C1 segment of cervical spinal cord (tissue), 14 donors: ENCODE data around the gene PPP2R2D.
"Not testable (repeated sequence)": the region's sequence is repeated elsewhere in the genome, so short reads cannot be mapped to it uniquely, and the experiment has no call there.

Source experiments
- DNase-seq, 14 donors: peaks; one replicate each; lab custom pipeline; 2025; lab: John Stamatoyannopoulos, UW

PPP2R2D gene

DNA sequence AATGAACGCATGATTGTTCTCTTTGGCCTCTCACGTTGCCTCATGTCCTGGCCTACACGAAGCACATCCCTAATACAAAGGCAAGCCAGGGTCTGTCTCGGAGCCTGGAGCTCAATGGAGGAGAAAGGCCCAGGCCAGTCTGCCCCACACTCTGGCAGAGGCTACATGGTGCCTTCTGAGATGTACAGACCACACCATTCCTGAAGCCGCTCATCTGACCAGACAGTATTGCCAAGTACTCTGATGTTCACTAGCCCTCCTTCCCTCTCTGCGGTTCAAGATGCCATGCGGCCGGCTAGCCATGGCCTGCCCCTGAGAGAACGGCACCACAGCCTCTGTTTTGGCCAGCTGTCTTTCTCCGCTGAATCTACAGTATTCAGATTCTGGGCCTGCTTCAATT, 75.0 kb downstream of the PPP2R2D start:
- no peak for DNase-seq

DNA sequence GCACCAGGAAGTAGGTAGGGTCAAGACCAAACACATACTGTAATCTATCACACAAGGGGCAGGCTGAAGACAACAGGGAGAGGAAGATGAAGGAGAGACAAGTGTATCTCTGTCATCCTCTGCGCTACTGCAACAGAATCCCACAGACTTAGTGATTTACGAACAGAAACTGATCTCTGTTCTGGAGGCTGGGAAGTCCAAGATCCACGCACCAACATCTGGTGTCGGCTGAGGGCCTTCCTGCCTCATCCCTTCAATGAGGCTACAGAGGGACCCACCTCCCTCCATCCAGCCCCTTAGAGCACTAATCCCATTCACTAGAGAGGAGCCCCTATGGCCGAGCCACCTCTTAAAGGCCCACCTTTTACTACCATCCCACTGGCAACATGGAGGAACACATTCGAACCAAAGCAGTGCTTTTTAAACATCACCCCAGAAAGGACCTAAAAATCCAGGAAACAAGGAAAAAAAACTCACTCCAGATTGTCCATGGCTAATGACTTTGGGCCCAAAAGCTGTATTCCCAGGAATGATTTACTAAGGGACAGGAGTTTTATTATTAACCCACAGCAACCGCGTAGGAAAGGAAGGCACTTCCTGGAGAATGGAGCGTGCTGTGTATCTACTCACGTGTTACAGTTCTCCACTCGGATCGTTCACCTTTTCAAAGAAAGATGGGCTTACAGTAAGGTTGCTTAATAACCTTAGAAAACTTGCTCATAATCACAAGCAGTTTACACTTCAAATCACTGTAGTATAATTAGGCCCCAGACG, 76.7 kb downstream of the PPP2R2D start:
- DNase-seq = no peak

DNA sequence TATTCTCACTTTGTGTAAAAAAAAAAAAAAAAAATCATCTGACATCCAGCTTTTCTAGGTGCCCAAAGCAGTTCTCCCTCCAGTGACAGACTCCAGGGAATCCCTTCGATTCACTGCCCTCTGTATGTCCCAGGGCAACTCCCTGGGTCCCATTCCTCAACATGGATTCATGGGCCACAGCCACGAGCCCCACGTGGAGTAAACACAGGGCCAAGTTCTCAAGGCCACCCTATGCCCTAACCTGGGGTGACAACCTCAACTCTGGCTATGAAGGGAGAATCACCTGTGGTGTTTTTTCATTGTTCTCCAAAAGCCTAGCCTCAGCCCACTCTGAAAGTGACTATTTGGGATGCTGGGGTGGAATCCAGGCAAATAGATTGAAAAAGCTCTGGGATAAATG, 77.6 kb downstream of the PPP2R2D start:
- DNase-seq = no peak

- DNase-seq = no peak
These were observed 78.0 kb downstream of the PPP2R2D start for GRCh38 chr10:131978851-131979250.

GRCh38 chr10:131979336-131979735, 78.5 kb downstream of the PPP2R2D start:
- no peak for DNase-seq

DNA sequence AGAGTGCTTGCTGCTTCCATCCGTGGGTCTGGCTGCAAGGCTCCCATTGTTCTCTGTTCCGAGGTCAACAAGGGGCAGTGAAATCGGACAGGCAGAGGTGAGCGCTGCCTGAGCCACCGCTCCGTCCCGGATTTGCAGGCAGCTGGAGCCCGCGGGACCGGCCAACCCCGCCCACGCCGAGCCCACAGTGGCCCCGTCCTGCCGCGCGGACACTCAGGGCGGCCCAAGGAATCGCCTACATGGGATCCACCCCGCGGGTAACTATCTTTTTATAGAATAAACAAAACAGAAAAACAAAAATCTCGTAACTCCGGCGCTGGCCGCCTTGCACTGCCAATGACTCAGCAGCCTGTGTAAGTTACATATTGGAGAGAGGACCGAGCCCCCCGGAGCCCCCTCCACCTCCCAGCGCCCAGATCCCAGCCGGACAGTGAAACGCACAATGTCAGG, 79.0 kb downstream of the PPP2R2D start:
- peak in 1 of 14 donors; percentile 18 for DNase-seq

- no peak for DNase-seq
These were observed 79.5 kb downstream of the PPP2R2D start for GRCh38 chr10:131980321-131980720.

DNA sequence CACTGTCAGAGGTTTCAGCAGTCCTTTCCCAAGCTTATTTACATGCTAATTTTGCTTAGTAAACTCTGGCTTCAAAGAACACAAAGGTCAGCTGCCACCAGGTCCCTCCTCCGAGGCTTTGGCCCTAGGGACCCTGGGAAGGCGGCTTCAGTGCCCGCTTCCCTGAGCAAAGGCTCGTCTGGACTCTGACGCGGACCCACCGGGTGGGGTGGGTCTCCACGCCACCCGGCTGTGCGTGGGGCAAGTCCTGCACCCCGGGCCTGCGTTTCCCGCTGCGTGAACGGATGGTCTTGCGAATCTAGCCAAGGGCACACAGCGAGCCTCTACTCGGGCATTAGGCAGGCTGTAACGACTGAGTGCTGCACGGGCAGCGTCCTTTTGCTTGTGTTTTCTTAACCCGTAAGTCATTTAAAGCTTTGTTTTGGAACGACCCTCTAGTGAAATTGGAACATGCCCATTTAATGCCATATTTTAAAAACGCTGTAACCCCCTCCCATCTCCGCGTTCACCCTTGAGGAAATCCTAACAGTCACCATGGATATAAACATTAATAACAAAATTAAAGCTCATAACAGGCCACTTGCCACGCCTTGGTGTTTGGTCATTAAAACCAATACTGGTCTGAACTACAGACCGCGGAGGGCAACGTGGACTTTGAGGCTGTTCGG, 80.1 kb downstream of the PPP2R2D start:
- DNase-seq = peak in 2 of 14 donors; percentile 15 to 42

GRCh38 chr10:131981429-131982184, 80.8 kb downstream of the PPP2R2D start, which contains the start of gene BNIP3:
BNIP3 (minus strand) TSS chr10:131981923; CDS start chr10:131981806, 117 bp downstream.
- peak; percentile 37 to 92 (median 86) for DNase-seq

GRCh38 chr10:131982185-131982756, 81.5 kb downstream of the PPP2R2D start:
- DNase-seq = no peak

DNA sequence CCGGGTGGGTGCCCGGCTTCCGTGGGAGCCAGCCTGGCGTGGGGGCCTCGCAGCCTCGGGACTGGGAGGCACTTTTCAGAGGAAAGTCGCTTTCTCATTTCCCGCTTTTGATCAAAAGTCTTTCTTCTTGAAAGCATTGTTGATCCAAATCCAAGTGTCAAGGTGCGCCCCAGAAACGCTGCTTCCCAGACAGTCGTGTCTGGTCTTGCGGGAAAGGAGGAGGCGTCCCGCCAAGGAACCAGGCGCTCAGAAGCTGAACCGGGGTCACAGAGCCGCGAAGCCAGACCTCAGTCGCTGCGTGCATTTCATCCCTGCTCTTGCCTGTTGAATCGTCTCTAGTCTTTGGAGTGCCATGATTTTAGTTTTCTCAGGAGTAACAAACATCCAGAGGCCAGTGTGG, 82.0 kb downstream of the PPP2R2D start:
- DNase-seq = no peak

DNA sequence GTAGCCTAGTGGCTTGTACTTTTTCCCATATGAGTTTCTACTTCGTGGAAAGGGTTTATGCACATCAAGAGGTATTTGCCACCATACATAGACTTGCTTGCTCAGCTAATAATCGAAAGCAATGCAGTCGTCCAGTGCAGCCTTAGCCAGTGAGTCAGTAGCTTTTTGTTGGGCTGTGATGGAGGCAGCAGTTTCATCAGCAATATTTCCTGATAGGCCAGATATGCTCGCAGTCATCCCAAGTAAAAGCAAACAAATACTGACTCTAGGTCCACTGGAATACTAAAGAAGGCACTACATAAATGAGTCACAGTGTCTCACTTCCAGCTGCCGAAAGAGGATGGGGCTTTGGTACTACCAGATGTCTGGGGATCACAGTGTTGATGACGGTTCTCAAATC, 83.0 kb downstream of the PPP2R2D start:
- no peak for DNase-seq

DNA sequence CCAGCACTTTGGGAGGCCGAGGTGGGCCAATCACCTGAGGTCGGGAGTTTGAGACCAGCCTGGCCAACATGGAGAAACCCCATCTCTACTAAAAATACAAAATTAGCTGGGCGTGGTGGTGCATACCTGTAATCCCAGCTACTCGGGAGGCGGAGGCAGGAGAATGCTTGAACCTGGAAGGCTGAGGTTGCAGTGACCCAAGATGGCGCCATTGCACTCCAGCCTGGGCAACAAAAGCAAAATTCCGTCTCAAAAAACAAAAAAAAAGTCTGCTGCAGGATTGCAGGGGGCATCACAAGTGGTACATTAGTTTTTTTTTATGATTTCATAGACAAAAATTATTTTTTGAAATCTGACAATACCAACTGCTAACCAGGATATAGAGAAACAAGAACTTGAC, 86.0 kb downstream of the PPP2R2D start:
- not testable (repeated sequence) for DNase-seq

- DNase-seq = not testable (repeated sequence)
These were observed 86.5 kb downstream of the PPP2R2D start for GRCh38 chr10:131987301-131987700.

DNA sequence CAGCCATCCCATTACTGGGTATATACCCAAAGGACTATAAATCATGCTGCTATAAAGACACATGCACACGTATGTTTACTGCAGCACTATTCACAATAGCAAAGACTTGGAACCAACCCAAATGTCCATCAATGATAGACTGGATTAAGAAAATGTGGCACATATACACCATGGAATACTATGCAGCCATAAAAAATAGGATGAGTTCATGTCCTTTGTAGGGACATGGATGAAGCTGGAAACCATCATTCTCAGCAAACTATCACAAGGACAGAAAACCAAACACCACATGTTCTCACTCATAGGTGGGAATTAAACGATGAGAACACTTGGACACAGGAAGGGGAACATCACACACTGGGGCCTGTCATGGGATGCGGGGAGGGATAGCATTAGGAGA, 87.0 kb downstream of the PPP2R2D start:
- not testable (repeated sequence) for DNase-seq

DNA sequence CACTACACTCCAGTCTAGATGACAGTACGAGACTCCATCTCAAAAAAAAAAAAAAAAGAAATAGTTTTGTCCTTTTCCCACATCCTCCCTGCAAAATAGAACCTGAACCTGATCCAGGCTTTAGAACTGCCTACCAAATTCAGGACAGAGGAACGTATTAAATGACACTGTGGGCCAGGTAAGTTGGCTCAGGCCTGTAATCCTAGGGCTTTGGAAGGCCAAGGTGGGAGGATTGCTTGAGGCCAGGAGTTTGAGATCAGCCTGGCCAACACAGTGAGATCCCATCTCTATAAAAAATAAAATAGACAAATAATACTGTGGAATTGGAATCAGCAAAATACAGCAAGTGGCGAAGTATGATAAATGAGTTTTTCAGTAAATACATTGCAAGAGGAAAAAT, 90.9 kb downstream of the PPP2R2D start:
- no peak for DNase-seq

DNA sequence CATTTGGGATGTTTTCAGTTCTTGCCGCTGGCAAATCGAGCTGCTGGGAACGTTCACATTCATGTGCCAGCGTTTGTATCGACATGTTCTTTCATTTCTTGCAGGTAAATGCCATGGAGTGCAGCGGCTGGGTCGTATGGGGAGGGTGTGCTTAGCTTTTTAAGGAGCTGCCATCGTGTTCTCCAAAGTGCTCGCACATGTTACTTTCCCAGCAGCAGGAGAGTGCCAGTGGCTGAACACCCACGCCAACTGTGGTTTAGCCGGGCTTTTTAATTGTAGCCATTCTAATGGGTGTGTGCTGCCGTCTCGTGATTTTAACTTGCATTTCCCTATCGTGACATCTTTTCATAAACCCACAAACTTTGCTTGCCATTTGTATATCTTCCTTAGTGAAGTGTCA, 92.5 kb downstream of the PPP2R2D start:
- no peak for DNase-seq

DNA sequence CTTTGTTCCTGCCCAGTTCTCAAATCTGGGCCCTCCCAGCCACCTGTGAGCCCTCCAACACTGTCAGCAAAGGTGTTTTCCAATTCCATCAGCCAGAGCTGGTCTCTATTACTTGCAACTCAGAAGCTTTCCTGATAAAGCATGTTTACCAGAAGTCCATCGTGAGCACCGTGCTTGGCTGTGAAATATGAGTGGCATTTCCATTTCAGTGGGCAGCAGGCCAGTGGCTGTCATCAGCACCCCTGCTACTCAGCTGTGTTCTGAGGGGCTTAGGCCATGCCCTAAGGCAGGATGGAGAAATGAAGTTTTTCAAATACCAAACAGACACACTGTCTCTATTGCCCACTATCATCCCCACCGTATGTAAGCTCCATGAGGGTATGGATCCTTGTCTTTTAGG, 93.6 kb downstream of the PPP2R2D start:
- no peak for DNase-seq

GRCh38 chr10:131996466-131997365, 95.9 kb downstream of the PPP2R2D start:
- DNase-seq = peak in 8 of 14 donors; percentile 18 to 53 (median 38)

DNA sequence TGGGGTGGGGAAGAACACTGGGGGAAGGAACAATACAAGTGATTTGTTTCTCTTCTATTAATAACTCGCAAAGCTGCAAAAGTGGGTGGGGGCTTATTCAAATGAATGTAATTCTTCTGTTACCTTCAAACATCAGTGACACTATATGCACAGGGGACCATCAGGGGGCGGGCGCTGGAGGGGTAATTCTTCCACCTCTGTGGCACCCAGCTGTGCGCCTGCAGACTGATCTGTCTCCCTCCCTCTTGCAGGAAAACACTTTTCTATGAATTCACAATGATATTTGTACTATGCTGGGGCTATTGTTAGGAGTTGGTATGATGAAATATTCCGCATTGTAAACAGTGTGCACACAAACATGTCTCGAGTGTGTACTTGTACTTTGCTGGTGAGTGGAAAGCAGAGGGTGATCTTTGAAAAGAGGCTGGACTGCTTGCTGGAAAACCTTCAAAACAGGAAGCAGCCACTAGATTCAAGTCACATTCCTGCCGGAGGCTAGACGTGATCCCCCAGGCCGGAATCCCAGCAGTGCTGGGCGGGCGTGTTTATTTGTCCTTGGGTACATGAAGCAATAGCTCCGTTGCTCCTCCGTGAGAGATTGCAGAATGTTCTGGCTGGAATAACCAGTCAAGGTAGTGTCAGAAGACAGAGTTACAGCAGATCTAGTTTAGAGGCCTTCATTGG, 96.7 kb downstream of the PPP2R2D start:
- peak in 2 of 14 donors; percentile 5 to 8 for DNase-seq
